Panc1 (cell line): ENCODE data around the gene TRIM45. TPM values are rescaled to one million over a fixed set of nuclear protein-coding genes. Genes with fewer than 3 reads are reported as not detected.

Experiments
- ATAC-seq: fragments of 200-7000 bp; cut with Tn5 transposase; 2 replicates; pipeline ENCODE4 v1.9.1; 2020; ENCODE audit warnings: mild to moderate bottlenecking, moderate library complexity
- BruUV-seq: library from RNA; stranded (reverse); fragments of 400-500 nt; replicated peaks from 2 replicates; lab custom pipeline; 2021; lab: Mats Ljungman, UMichigan
- CTCF ChIA-PET: fragments of 300-600 bp; sonication (Branson Sonifier 250); formaldehyde crosslinking; loops from one replicate; lab custom pipeline; 2022; ENCODE audit warnings: antibody characterized with exemption; lab: Charles Lee
- POLR2A ChIA-PET: fragments of 300-600 bp; sonication (Branson Sonifier 250); formaldehyde crosslinking; loops from one replicate; lab custom pipeline; 2022; ENCODE audit warnings: antibody characterized with exemption; lab: Charles Lee
- DNase-seq: peaks from one replicate; pipeline ENCODE4 v3.0.0-alpha.2; 2010; ENCODE audit warnings: low read depth, low spot score
- H3K27ac ChIP-seq: 2 replicates; pipeline ENCODE4 v1.5.1; 2011; ENCODE audit warnings: mild to moderate bottlenecking, low read length, inconsistent platforms
- H3K27me3 ChIP-seq: fragments of 200-500 bp; sonication (Bioruptor generic); 2 replicates; pipeline ENCODE4 v1.6.0; 2014; ENCODE audit warnings: low read length, inconsistent platforms; ENCODE audit not compliant: control insufficient read depth, insufficient read depth
- H3K36me3 ChIP-seq: fragments of 200-500 bp; sonication (Bioruptor generic); 2 replicates; pipeline ENCODE4 v1.5.1; 2014; ENCODE audit warnings: inconsistent platforms, mild to moderate bottlenecking, low read length, moderate library complexity; ENCODE audit not compliant: control insufficient read depth, insufficient read depth
- H3K4me1 ChIP-seq: 2 replicates; pipeline ENCODE4 v1.5.1; 2011; ENCODE audit warnings: inconsistent platforms, mild to moderate bottlenecking, low read length, moderate library complexity; ENCODE audit not compliant: control insufficient read depth, insufficient read depth
- H3K4me3 ChIP-seq, 2 experiments: 2 replicates each; pipeline ENCODE4 v1.5.1; 2011 to 2012; ENCODE audit warnings: low read depth in 2 of 2, low read length in 2 of 2, mild to moderate bottlenecking in 2 of 2, inconsistent platforms in 1 of 2, moderate library complexity in 1 of 2
- H3K9me3 ChIP-seq: fragments of 200-500 bp; sonication (Bioruptor generic); 2 replicates; pipeline ENCODE4 v1.5.1; 2014; ENCODE audit warnings: low read depth, mild to moderate bottlenecking, inconsistent platforms, low read length, moderate library complexity; ENCODE audit not compliant: control insufficient read depth, insufficient read depth
- POLR2AphosphoS5 ChIP-seq: IDR thresholded peaks from 2 replicates; pipeline ENCODE4 v1.6.1; 2012; ENCODE audit warnings: mild to moderate bottlenecking, low read depth, low read length, moderate library complexity
- SIN3A ChIP-seq: IDR thresholded peaks from 2 replicates; pipeline ENCODE4 v1.6.1; 2012; ENCODE audit warnings: low read depth, mild to moderate bottlenecking, low read length, moderate library complexity, borderline replicate concordance; ENCODE audit not compliant: insufficient read depth
- TCF7L2 ChIP-seq: IDR thresholded peaks from 2 replicates; pipeline ENCODE4 v1.6.1; 2011; ENCODE audit warnings: mild to moderate bottlenecking, low read depth, low read length, inconsistent platforms
- in situ Hi-C: cut with HindIII; loops from 2 replicates; pipeline ENCODE4 v1.10.0; 2016; ENCODE audit warnings: low sequenced_read_pairs, low pct_unique_long_range_greater_than_20kb
- intact Hi-C: fragments of 100-400 bp; cut with micrococcal nuclease; formaldehyde crosslinking; loops from one replicate; pipeline ENCODE4 v1.10.0; 2022; ENCODE audit not compliant: unreplicated experiment
- total RNA-seq: library from RNA; stranded (reverse); gene quantifications from one replicate; pipeline ENCODE4 v1.2.1, GENCODE V29; 2021; ENCODE audit not compliant: unreplicated experiment
- TF ChIP-seq, protein P1 (sequence below): fragments of 450-650 bp; IDR thresholded peaks from 2 replicates; pipeline ENCODE4 v1.5.1; 2017; ENCODE audit warnings: mild to moderate bottlenecking
- TF ChIP-seq, protein P2 (sequence below), 2 experiments: IDR thresholded peaks; 2 replicates each; pipeline ENCODE4 v1.6.1; 2011 to 2012; ENCODE audit warnings: low read depth in 2 of 2, control low read depth in 1 of 2, low read length in 1 of 2, mild to moderate bottlenecking in 1 of 2, moderate library complexity in 1 of 2; ENCODE audit not compliant: insufficient read depth in 1 of 2

Gene TRIM45
- total RNA-seq, 1 experiment from 2014 or later: 4.7 TPM

DNA sequence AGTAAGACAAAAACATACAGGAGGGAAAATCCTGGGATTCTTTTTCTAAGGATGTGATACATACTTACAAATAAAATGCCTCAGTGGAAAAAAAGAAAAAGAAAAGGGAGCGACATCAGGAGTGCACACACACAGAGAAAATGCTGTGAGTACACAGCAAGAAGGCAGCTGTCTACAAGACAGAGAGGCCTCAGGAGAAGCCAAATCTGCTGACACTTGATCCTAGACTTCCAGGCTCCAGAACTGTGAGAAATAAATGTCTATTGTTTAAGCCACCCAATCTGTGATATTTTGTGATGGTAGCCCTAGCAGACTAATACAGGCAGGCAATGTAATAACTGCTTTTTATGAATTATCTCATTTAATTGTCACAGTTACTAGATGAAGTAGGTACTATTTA is 17.0 kb upstream of the TRIM45 start:
- ChIA-PET POLR2A (no interaction called here), CTCF (no interaction called here)
- intact Hi-C loops (no loop called here), in situ Hi-C loops (no loop called here)
- DNase-seq (no peak), ATAC-seq (no peak)
- no peak overlapping the region for H3K4me3 ChIP-seq
- no peak overlapping the region for H3K27ac ChIP-seq
- H3K4me1 ChIP-seq: no peaks in the 10 kb centered on the region
- no TSS peak for BruUV-seq
- H3K9me3 ChIP-seq: no peaks in the 10 kb centered on the region
- no peaks in the 10 kb centered on the region for H3K27me3 ChIP-seq
- TF ChIP-seq, protein P1, sequence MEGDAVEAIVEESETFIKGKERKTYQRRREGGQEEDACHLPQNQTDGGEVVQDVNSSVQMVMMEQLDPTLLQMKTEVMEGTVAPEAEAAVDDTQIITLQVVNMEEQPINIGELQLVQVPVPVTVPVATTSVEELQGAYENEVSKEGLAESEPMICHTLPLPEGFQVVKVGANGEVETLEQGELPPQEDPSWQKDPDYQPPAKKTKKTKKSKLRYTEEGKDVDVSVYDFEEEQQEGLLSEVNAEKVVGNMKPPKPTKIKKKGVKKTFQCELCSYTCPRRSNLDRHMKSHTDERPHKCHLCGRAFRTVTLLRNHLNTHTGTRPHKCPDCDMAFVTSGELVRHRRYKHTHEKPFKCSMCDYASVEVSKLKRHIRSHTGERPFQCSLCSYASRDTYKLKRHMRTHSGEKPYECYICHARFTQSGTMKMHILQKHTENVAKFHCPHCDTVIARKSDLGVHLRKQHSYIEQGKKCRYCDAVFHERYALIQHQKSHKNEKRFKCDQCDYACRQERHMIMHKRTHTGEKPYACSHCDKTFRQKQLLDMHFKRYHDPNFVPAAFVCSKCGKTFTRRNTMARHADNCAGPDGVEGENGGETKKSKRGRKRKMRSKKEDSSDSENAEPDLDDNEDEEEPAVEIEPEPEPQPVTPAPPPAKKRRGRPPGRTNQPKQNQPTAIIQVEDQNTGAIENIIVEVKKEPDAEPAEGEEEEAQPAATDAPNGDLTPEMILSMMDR: no peak
- no peak for TF ChIP-seq SIN3A
- no peak for TF ChIP-seq POLR2AphosphoS5
- TF ChIP-seq TCF7L2: no peak
- TF ChIP-seq, protein P2, sequence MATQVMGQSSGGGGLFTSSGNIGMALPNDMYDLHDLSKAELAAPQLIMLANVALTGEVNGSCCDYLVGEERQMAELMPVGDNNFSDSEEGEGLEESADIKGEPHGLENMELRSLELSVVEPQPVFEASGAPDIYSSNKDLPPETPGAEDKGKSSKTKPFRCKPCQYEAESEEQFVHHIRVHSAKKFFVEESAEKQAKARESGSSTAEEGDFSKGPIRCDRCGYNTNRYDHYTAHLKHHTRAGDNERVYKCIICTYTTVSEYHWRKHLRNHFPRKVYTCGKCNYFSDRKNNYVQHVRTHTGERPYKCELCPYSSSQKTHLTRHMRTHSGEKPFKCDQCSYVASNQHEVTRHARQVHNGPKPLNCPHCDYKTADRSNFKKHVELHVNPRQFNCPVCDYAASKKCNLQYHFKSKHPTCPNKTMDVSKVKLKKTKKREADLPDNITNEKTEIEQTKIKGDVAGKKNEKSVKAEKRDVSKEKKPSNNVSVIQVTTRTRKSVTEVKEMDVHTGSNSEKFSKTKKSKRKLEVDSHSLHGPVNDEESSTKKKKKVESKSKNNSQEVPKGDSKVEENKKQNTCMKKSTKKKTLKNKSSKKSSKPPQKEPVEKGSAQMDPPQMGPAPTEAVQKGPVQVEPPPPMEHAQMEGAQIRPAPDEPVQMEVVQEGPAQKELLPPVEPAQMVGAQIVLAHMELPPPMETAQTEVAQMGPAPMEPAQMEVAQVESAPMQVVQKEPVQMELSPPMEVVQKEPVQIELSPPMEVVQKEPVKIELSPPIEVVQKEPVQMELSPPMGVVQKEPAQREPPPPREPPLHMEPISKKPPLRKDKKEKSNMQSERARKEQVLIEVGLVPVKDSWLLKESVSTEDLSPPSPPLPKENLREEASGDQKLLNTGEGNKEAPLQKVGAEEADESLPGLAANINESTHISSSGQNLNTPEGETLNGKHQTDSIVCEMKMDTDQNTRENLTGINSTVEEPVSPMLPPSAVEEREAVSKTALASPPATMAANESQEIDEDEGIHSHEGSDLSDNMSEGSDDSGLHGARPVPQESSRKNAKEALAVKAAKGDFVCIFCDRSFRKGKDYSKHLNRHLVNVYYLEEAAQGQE (IDR thresholded peaks at IDR 0.05; ENCODE audit: insufficient read depth in 1 of 2, low read depth in 2 of 2, low read length in 1 of 2): no peak
- H3K36me3 ChIP-seq: no peaks in the 10 kb centered on the region

DNA sequence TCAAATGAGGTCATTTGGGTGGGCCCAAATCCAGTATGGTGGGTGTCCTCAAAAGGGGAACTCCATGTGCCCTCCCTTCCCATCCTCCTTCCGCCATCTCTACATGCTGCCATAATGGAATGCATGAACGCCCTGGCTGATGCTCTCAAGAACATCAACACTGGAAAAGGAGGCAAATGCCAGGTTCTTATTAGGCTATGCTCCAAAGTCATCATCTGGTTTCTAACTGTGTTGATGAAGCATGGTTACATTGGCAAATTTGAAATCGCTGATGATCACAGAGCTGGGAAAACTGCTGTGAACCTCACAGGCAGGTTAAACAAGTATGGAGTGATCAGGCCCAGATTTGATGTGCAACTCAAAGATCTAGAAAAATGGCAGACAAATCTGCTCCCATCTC is 16.6 kb upstream of the TRIM45 start:
- H3K9me3 ChIP-seq: no peaks in the 10 kb centered on the region
- intact Hi-C loops: no loop called here
- DNase-seq (no peak), ATAC-seq (no peak)
- POLR2A ChIA-PET: no interaction called here
- BruUV-seq: no TSS peak
- H3K27ac ChIP-seq: no peak overlapping the region
- no peaks in the 10 kb centered on the region for H3K36me3 ChIP-seq
- TF ChIP-seq, protein P1: no peak
- TF ChIP-seq POLR2AphosphoS5: no peak
- TF ChIP-seq TCF7L2: no peak
- TF ChIP-seq, protein P2 (IDR thresholded peaks at IDR 0.05; ENCODE audit: insufficient read depth in 1 of 2, low read depth in 2 of 2, low read length in 1 of 2): no peak
- TF ChIP-seq SIN3A: no peak
- H3K27me3 ChIP-seq: no peaks in the 10 kb centered on the region
- in situ Hi-C loops: no loop called here
- CTCF ChIA-PET: no interaction called here
- H3K4me3 ChIP-seq: no peak overlapping the region
- H3K4me1 ChIP-seq: no peaks in the 10 kb centered on the region
